Sigmoid colon (tissue), 7 donors: ENCODE measurements around the gene CD4. TPM values are rescaled to one million over a fixed set of nuclear protein-coding genes. Genes with fewer than 3 reads are reported as not detected.

Source experiments
- DNase-seq: peaks from one replicate; pipeline ENCODE4 v3.0.0-alpha.2; 2019
- H3K27ac ChIP-seq, 4 donors: fragments of 200-600 bp; sonication (generic); one replicate each; pipeline ENCODE4 v1.5.1; 2016 to 2019; ENCODE audit warnings: mild to moderate bottlenecking in 1 of 4
- H3K27me3 ChIP-seq, 3 donors: fragments of 200-600 bp; sonication (generic); one replicate each; pipeline ENCODE4 v1.5.1; 2019; ENCODE audit warnings: mild to moderate bottlenecking in 1 of 3
- H3K36me3 ChIP-seq, 4 donors: fragments of 200-600 bp; sonication (generic); one replicate each; pipeline ENCODE4 v1.5.1; 2016 to 2019
- H3K4me1 ChIP-seq, 4 donors: fragments of 200-600 bp; sonication (generic); one replicate each; pipeline ENCODE4 v1.5.1; 2017 to 2019
- H3K4me3 ChIP-seq, 4 donors: fragments of 200-600 bp; sonication (generic); one replicate each; pipeline ENCODE4 v1.5.1; 2017 to 2019; ENCODE audit warnings: mild to moderate bottlenecking in 2 of 4, moderate library complexity in 1 of 4
- H3K9me3 ChIP-seq, 4 donors: fragments of 200-600 bp in 3 of 4; sonication (generic) in 3 of 4; one replicate each; pipeline versions ENCODE4 v1.5.1 to v1.6.1; 2013 to 2019
- EP300 ChIP-seq, 4 donors: sonication (generic); formaldehyde crosslinking; IDR thresholded peaks; one replicate each; pipeline ENCODE4 v1.6.1; 2017; ENCODE audit warnings: antibody characterized with exemption in 4 of 4
- POLR2A ChIP-seq, 2 donors: fragments of 450-650 bp; IDR thresholded peaks; one replicate each; pipeline ENCODE4 v1.6.1; 2016; ENCODE audit warnings: antibody characterized with exemption in 2 of 2, mild to moderate bottlenecking in 2 of 2, moderate library complexity in 2 of 2
- POLR2AphosphoS5 ChIP-seq, 4 donors: sonication (generic); formaldehyde crosslinking; IDR thresholded peaks; one replicate each; pipeline ENCODE4 v1.6.1; 2017; ENCODE audit warnings: antibody characterized with exemption in 4 of 4
- WGBS, 2 donors: extraction: QIAGEN DNeasy Blood & Tissue Kit; methylation state at CpG; one replicate each; pipeline ENCODE4 v1.1.7; 2013; 5-methylcytosine and 5-hydroxymethylcytosine counted together
- intact Hi-C: fragments of 100-400 bp; cut with DNase I; formaldehyde crosslinking; loops from one replicate; pipeline ENCODE4 v1.15.1; 2023
- polyA plus RNA-seq, 3 donors: library from polyadenylated mRNA; stranded (reverse); fragments of 200-250 nt; gene quantifications; one replicate each; pipeline ENCODE4 v1.2.3, GENCODE V29; 2013
- total RNA-seq, 4 donors: library from RNA; depleted of rRNA; stranded (reverse); fragments of >200 nt; gene quantifications; one replicate each; pipeline ENCODE4 v1.1.0, GENCODE V29; 2016
- TF ChIP-seq, protein P1 (sequence below), 4 experiments: fragments of 450-650 bp in 3 of 4; fragments of 200-600 bp in 1 of 4; IDR thresholded peaks; one replicate each; pipeline ENCODE4 v1.5.1; 2016 to 2019; ENCODE audit warnings: antibody characterized with exemption in 4 of 4, mild to moderate bottlenecking in 3 of 4, moderate library complexity in 2 of 4
- donor health status: healthy with polysubstance abuse.
- donor health status: Bipolar disorder and iron deficiency.
- donor health status: healthy.

CD4 gene
- total and polyA plus RNA-seq, 7 donors: 2.5 to 29.7 (median 11.8) TPM

DNA sequence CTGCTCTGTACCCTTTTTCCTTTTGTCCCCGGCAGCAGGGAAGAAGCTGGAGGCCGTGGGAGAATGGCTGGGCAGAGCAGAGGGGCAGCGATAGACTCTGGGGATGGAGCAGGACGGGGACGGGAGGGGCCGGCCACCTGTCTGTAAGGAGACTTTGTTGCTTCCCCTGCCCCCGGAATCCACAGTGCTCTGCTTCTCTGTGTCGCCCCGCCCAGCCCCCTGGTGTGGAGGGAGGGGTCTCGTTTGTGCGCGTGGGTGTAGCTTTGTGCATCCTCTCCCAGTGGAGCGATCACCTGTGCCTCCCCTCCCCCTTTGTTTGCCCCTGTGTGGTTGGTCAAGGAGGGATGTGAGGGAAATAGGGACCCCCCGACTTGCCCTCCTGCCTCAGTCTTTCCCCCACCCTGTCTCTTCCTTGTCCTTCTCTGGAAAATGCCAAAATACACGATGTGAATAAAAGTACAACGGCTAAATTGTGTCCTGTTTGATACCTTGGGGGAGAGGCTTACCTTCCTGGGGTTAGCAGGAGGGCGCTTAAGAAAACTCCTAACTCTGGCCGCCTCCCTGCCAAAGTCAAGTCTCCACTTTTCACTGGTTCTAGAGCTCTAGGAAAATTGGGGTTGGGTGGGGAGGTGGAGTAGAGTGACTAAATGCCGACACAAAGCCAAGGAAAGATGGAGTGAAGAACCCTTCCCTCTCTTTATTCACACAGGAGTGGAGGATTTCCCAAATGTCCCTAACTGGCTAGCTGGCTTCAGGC, 77.0 kb downstream of the CD4 start:
- 79 to 85% methylated on average over 19 of the region's 19 CpGs for WGBS, 2 donors
- Histone ChIP-seq H3K36me3 (peaks cover 14 to 74% (median 49%) of the 10 kb centered on the region in 4 donors), H3K4me3 (peak overlapping the region in 3 of 4 donors; percentile 94 to 100 (median 99)), H3K9me3 (no peaks in the 10 kb centered on the region), H3K4me1 (peaks cover 0 to 35% (median 33%) of the 10 kb centered on the region in 4 donors), H3K27me3 (no peaks in the 10 kb centered on the region), H3K27ac (peak overlapping the region; percentile 95 to 100 (median 98))
- no peak for DNase-seq
- intact Hi-C loops: loop anchor here (10.0 kb wide), 1 partner anchor 248 kb away; no protein-coding TSS in a partner anchor
- TF ChIP-seq EP300 (IDR thresholded peaks at IDR 0.05) (no peak), POLR2AphosphoS5 (IDR thresholded peaks at IDR 0.05) (no peak), POLR2A (IDR thresholded peaks at IDR 0.05) (no peak)
- TF ChIP-seq, protein P1, sequence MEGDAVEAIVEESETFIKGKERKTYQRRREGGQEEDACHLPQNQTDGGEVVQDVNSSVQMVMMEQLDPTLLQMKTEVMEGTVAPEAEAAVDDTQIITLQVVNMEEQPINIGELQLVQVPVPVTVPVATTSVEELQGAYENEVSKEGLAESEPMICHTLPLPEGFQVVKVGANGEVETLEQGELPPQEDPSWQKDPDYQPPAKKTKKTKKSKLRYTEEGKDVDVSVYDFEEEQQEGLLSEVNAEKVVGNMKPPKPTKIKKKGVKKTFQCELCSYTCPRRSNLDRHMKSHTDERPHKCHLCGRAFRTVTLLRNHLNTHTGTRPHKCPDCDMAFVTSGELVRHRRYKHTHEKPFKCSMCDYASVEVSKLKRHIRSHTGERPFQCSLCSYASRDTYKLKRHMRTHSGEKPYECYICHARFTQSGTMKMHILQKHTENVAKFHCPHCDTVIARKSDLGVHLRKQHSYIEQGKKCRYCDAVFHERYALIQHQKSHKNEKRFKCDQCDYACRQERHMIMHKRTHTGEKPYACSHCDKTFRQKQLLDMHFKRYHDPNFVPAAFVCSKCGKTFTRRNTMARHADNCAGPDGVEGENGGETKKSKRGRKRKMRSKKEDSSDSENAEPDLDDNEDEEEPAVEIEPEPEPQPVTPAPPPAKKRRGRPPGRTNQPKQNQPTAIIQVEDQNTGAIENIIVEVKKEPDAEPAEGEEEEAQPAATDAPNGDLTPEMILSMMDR (IDR thresholded peaks at IDR 0.05): no peak

DNA sequence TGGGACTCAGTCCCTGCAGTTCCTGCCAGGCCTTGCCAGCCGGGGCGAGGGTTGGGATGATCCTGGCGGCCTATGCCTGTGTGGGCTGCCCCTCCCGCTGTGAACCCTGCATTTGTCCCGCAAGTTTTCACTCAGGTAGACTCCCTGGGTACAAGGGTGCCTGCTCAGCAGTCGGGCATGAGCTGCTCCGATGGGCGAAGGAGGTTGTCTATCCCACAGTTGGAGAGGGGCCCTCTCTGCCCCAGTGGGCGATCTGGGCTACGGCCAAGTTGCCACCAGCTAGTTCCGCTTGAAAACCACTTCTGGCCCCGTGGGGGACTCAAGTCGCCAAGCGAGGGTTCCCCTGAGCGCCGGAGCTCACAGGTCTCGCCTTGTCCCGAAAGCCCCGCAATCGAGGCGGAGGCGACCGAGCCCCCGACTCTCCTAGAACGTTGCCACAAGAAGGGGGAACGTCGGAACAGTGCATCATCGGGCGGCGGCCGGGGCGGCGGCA, 77.6 kb downstream of the CD4 start:
- intact Hi-C loops: loop anchor here (10.0 kb wide), 1 partner anchor 248 kb away; no protein-coding TSS in a partner anchor
- WGBS, 2 donors: 2 to 4% methylated on average over 33 of the region's 33 CpGs

DNA sequence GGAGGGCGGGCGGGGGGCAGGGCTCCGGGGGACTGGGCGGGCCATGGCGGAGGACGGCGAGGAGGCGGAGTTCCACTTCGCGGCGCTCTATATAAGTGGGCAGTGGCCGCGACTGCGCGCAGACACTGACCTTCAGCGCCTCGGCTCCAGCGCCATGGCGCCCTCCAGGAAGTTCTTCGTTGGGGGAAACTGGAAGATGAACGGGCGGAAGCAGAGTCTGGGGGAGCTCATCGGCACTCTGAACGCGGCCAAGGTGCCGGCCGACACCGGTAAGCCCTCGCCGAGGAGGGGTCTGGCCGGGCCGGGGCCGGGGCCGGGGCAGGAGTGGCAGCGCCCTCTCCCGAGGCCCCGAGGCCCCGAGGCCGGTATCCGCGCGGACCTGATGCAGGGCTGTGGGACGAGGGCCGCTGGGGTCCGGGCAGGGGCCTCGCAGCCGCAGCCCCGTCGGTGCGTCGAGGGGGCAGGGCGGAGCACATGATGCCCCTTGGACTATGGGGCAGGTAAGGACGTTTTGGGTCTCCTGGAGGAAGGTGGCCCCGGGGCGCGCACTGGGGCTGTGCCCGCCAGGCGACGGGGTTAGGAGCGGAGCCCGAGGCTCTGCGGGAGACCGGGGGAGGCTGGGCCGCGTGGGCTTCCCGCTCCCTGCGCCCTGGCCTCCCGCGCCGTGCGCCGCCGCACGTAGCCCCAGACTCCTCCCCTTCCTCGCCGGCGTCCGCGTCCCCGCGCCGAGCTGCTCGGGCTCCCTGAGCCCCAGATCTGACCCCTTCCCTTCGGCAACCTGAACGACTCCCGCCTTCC, 78.3 kb downstream of the CD4 start, which contains the start of gene TPI1:
TSS of gene TPI1 (plus strand) at position 119 of the 798 bp plus-strand sequence. CDS start at position 155, 36 bp downstream.
- intact Hi-C loops: loop anchor here (2.0 to 10.0 kb wide), 3 partner anchors 57 to 247 kb away; no protein-coding TSS in a partner anchor
- TF ChIP-seq EP300 (IDR thresholded peaks at IDR 0.05) (no peak), POLR2A (IDR thresholded peaks at IDR 0.05) (peak; percentile 96 to 98), POLR2AphosphoS5 (IDR thresholded peaks at IDR 0.05) (peak; percentile 99 to 100 (median 100))
- TF ChIP-seq, protein P1 (IDR thresholded peaks at IDR 0.05): no peak
- H3K27ac ChIP-seq: peak within 1 kb of the TSS; percentile 95 to 100 (median 98)
- peak within 1 kb of the TSS; percentile 72 to 100 (median 96) for H3K4me3 ChIP-seq
- peaks cover 0 to 48% (median 42%) of the 10 kb centered on the region in 4 donors for H3K4me1 ChIP-seq
- H3K27me3 ChIP-seq: no peaks in the 10 kb centered on the region
- no peaks in the 10 kb centered on the region for H3K9me3 ChIP-seq
- peaks cover 13 to 63% (median 41%) of the 10 kb centered on the region in 4 donors for H3K36me3 ChIP-seq
- peak; percentile 96 for DNase-seq
- WGBS, 2 donors: 0 to 1% methylated on average over 86 of the region's 86 CpGs

More for the DNA sequence above, 77.6 kb downstream of the CD4 start:
- Histone ChIP-seq H3K27ac (peak overlapping the region; percentile 95 to 100 (median 98)), H3K9me3 (no peaks in the 10 kb centered on the region), H3K4me1 (peaks cover 0 to 41% (median 39%) of the 10 kb centered on the region in 4 donors), H3K36me3 (peaks cover 13 to 69% (median 44%) of the 10 kb centered on the region in 4 donors), H3K4me3 (peak overlapping the region; percentile 72 to 100 (median 96)), H3K27me3 (no peaks in the 10 kb centered on the region)
- TF ChIP-seq POLR2A (IDR thresholded peaks at IDR 0.05): no peak
- no peak for TF ChIP-seq POLR2AphosphoS5 (IDR thresholded peaks at IDR 0.05)
- TF ChIP-seq, protein P1 (IDR thresholded peaks at IDR 0.05): no peak
- TF ChIP-seq EP300 (IDR thresholded peaks at IDR 0.05): no peak
- no peak for DNase-seq

DNA sequence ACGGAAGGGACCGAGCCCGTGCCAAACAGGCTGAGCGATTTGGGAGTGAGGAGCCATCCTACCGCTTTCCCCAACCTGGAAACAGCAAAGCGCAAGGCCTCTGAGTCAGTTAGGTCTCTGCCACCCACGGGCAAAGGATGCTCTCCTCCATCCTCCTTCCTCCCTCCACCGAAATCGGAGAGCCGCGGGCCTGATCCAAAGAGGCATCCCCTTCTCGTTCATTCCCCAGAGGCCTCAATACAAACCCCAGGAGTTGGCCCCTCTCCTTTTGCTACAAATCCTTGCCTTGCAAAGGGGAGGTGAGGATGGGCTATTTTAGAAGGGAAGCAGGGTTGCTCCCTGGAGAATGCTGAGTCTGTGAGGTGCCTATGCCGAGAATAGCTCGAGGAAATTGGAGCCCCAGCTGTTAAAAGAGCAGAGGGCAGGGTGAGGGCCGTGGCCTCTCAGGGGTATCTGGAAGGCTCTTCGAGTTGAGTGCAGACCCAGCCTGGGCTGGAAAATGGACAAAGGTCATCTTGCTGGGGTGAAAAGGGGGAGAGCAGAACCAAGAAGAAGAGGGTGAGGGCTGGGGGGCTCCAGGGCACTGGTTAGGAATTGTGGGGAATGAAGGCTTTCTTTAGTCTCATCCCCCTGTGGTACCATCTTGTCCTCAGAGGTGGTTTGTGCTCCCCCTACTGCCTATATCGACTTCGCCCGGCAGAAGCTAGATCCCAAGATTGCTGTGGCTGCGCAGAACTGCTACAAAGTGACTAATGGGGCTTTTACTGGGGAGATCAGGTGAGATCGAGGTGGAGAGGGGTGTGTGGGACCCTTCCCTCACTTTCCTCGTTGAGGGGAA, 79.1 kb downstream of the CD4 start:
- Histone ChIP-seq H3K4me1 (peaks cover 0 to 52% (median 42%) of the 10 kb centered on the region in 4 donors), H3K36me3 (peaks cover 8 to 54% (median 34%) of the 10 kb centered on the region in 4 donors), H3K27me3 (no peaks in the 10 kb centered on the region), H3K27ac (peak overlapping the region; percentile 95 to 100 (median 98)), H3K9me3 (no peaks in the 10 kb centered on the region), H3K4me3 (peak overlapping the region; percentile 72 to 100 (median 96))
- no peak for DNase-seq
- 7 to 11% methylated on average over 22 of the region's 22 CpGs for WGBS, 2 donors
- TF ChIP-seq POLR2A (IDR thresholded peaks at IDR 0.05): no peak
- intact Hi-C loops: loop anchor here (1.0 to 10.0 kb wide), 4 partner anchors 23 to 246 kb away; no protein-coding TSS in a partner anchor
